ENCODE results near the gene OCEL1.
"Not testable (repeated sequence)": the region's sequence is repeated elsewhere in the genome, so short reads cannot be mapped to it uniquely, and the experiment has no call there.

Gene OCEL1

GRCh38 chr19:17183858-17184321 is 42.1 kb upstream of the OCEL1 start:
- Histone ChIP-seq H3K27me3 (ENCODE audit: insufficient read depth, poor library complexity, severe bottlenecking) (no peaks in the 10 kb centered on the region), H3K36me3 (ENCODE audit: low read depth) (peaks cover 34% of the 10 kb centered on the region), H3K9me3 (ENCODE audit: severe bottlenecking) (no peaks in the 10 kb centered on the region), H3K4me3 (ENCODE audit: severe bottlenecking) (no peak overlapping the region), H3K27ac (ENCODE audit: poor library complexity, severe bottlenecking) (no peak overlapping the region), H3K4me1 (ENCODE audit: insufficient read depth, poor library complexity, severe bottlenecking) (no peaks in the 10 kb centered on the region)
- no peak for TF ChIP-seq CTCF (IDR thresholded peaks at IDR 0.05; ENCODE audit: poor library complexity, severe bottlenecking)
- DNase-seq (ENCODE audit: low spot score): no peak
- no peak for ATAC-seq (ENCODE audit: low read depth)

GRCh38 chr19:17184371-17184841 is 41.6 kb upstream of the OCEL1 start:
- Histone ChIP-seq H3K36me3 (ENCODE audit: low read depth) (peaks cover 39% of the 10 kb centered on the region), H3K4me1 (ENCODE audit: insufficient read depth, poor library complexity, severe bottlenecking) (no peaks in the 10 kb centered on the region), H3K27me3 (ENCODE audit: insufficient read depth, poor library complexity, severe bottlenecking) (no peaks in the 10 kb centered on the region), H3K4me3 (ENCODE audit: severe bottlenecking) (no peak overlapping the region), H3K9me3 (ENCODE audit: severe bottlenecking) (no peaks in the 10 kb centered on the region), H3K27ac (ENCODE audit: poor library complexity, severe bottlenecking) (no peak overlapping the region)
- ATAC-seq (ENCODE audit: low read depth) (no peak; the same call in 2 of the 3 replicates), DNase-seq (ENCODE audit: low spot score) (no peak)
- TF ChIP-seq CTCF (IDR thresholded peaks at IDR 0.05; ENCODE audit: poor library complexity, severe bottlenecking): no peak

- Histone ChIP-seq H3K9me3 (ENCODE audit: severe bottlenecking) (no peaks in the 10 kb centered on the region), H3K36me3 (ENCODE audit: low read depth) (peaks cover 41% of the 10 kb centered on the region), H3K4me3 (ENCODE audit: severe bottlenecking) (no peak overlapping the region), H3K27ac (ENCODE audit: poor library complexity, severe bottlenecking) (no peak overlapping the region), H3K4me1 (ENCODE audit: insufficient read depth, poor library complexity, severe bottlenecking) (no peaks in the 10 kb centered on the region), H3K27me3 (ENCODE audit: insufficient read depth, poor library complexity, severe bottlenecking) (no peaks in the 10 kb centered on the region)
- no peak for ATAC-seq (ENCODE audit: low read depth)
- TF ChIP-seq CTCF (IDR thresholded peaks at IDR 0.05; ENCODE audit: poor library complexity, severe bottlenecking): no peak
- DNase-seq (ENCODE audit: low spot score): no peak
Measured at GRCh38 chr19:17185590-17185989, 40.4 kb upstream of the OCEL1 start.

DNA sequence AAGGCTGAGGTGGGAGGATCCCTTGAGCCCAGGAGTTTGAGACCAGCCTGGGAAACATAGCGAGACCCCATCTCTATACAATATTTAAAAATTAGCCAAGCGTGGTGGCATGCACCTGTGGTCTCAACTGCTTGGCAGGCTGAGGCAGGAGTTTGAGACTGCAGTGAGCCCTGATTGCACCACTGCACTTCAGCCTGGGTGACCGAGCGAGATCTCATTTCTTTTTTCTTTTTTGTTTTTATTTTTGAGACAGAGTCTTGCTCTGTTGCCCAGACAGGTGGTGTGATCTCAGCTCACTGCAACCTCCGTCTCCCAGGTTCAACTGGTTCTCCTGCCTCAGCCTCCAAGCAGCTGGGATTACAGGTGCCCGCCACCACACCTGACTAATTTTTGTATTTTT is 34.3 kb upstream of the OCEL1 start:
- not testable (repeated sequence) for DNase-seq (ENCODE audit: low spot score); H3K27ac ChIP-seq (ENCODE audit: poor library complexity, severe bottlenecking); H3K4me1 ChIP-seq (ENCODE audit: insufficient read depth, poor library complexity, severe bottlenecking); H3K4me3 ChIP-seq (ENCODE audit: severe bottlenecking); ATAC-seq (ENCODE audit: low read depth); H3K27me3 ChIP-seq (ENCODE audit: insufficient read depth, poor library complexity, severe bottlenecking); H3K9me3 ChIP-seq (ENCODE audit: severe bottlenecking)
- H3K36me3 ChIP-seq (ENCODE audit: low read depth): peaks cover 46% of the 10 kb centered on the region

- H3K9me3 ChIP-seq (ENCODE audit: severe bottlenecking): no peaks in the 10 kb centered on the region
- no peak overlapping the region for H3K27ac ChIP-seq (ENCODE audit: poor library complexity, severe bottlenecking)
- H3K4me1 ChIP-seq (ENCODE audit: insufficient read depth, poor library complexity, severe bottlenecking): no peaks in the 10 kb centered on the region
- no peak overlapping the region for H3K4me3 ChIP-seq (ENCODE audit: severe bottlenecking)
- H3K27me3 ChIP-seq (ENCODE audit: insufficient read depth, poor library complexity, severe bottlenecking): no peaks in the 10 kb centered on the region
- H3K36me3 ChIP-seq (ENCODE audit: low read depth): peaks cover 49% of the 10 kb centered on the region
- no peak for DNase-seq (ENCODE audit: low spot score)
- no peak for ATAC-seq (ENCODE audit: low read depth)
- no peak for TF ChIP-seq CTCF (IDR thresholded peaks at IDR 0.05; ENCODE audit: poor library complexity, severe bottlenecking)
Measured at GRCh38 chr19:17192751-17193150, 33.3 kb upstream of the OCEL1 start.
